LNCAP (cell line): Measurements from ENCODE around the gene GMCL2.

Experiments used
- CTCF ChIP-seq: fragments of 450-650 bp; IDR thresholded peaks from 2 replicates; pipeline ENCODE4 v1.5.1; 2017; ENCODE audit warnings: mild to moderate bottlenecking

The GMCL2 gene

GRCh38 chr5:178232124-178232919, 45.2 kb upstream of the GMCL2 start, which contains the start of gene PHYKPL:
Gene PHYKPL, minus strand, starts transcription at chr5:178232802. Its CDS starts 252 bp downstream, at chr5:178232550.
- TF ChIP-seq CTCF, result no peak

- TF ChIP-seq CTCF, result no peak
These were observed 44.5 kb upstream of the GMCL2 start for GRCh38 chr5:178231539-178232123.

- no peak for TF ChIP-seq CTCF
These were observed 43.8 kb upstream of the GMCL2 start for GRCh38 chr5:178230879-178231538.

DNA sequence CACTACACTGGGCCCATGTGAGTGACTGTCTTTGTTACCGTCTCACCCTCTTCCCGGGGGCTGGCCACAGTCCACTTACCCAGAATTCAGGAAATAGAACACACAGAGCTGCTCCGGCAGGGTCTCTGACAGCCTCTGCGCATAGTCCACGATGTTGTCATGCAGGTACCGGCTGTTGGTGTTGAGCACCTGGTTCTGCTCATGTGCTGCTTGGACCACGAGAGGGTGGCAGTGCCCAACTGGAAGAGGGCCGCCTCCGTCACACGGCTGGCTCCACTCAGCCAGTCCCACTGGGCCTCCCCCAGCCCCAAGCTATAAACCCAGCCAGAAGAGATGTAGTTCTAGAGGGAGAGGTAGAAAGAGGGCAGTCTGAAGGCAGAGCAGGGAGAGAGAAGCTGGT, 42.7 kb upstream of the GMCL2 start:
- TF ChIP-seq CTCF, result no peak

- TF ChIP-seq CTCF, result no peak
These were observed 41.4 kb upstream of the GMCL2 start for GRCh38 chr5:178228609-178229008.

DNA sequence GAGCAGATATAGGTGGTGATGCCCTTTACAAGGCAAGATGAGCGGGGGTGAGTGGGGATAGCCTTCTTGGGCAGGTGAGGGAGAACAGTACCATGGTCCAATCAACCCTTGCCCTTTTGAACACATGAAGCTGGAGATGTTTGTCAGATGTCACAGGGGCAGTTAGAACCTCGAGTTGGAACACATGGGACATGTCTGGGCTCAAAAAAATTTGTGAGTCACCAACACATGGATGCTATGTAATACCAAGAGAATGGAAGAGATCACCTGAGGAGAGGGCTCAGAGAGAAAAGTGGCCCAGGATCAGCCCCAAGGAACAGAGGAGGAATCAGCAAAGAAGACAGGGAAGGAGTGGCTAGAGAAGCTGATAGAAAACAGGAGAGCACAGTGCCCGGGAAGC, 40.8 kb upstream of the GMCL2 start:
- no peak for TF ChIP-seq CTCF

GRCh38 chr5:178227138-178227659, 40.0 kb upstream of the GMCL2 start:
- no peak for TF ChIP-seq CTCF
